ENCODE results near the gene SUPV3L1. TPM values are rescaled to one million over a fixed set of nuclear protein-coding genes. Genes with fewer than 3 reads are reported as not detected.

The SUPV3L1 gene
- total and polyA plus RNA-seq, 9 of the 15 experiments (the other 6 are each of a cell fraction or from before 2014, with no cell fraction given), result 45.2 to 156 (median 92.6) TPM

DNA sequence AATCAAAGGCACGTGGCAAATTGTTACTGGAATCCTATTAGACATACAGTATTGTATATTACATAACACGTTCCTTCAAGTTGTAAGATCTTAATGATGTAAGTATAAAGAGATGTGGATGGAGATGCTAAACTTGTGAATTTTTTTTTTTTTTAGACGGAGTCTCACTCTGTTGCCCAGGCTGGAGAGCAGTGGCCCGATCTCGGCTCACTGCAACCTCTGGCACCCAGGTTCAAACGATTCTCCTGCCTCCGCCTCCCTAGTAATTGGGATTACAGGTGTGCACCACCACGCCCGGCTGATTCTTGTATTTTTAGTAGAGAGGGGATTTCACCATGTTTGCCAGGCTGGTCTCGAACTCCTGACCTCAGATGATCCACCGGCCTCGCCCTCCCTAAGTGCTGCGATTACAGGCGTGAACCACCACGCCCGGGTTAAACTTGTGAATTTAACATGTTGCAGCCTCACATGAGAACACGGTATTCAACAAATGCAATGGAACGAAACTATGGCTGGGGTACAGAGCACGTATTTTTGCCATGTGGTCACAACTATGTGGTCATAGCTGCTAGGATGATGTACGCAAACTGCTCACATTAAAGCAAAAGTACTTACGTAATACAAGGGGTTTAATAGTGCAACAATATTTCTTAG lies 818 bp upstream of the SUPV3L1 start (continued):
- TF ChIP-seq, protein P1, sequence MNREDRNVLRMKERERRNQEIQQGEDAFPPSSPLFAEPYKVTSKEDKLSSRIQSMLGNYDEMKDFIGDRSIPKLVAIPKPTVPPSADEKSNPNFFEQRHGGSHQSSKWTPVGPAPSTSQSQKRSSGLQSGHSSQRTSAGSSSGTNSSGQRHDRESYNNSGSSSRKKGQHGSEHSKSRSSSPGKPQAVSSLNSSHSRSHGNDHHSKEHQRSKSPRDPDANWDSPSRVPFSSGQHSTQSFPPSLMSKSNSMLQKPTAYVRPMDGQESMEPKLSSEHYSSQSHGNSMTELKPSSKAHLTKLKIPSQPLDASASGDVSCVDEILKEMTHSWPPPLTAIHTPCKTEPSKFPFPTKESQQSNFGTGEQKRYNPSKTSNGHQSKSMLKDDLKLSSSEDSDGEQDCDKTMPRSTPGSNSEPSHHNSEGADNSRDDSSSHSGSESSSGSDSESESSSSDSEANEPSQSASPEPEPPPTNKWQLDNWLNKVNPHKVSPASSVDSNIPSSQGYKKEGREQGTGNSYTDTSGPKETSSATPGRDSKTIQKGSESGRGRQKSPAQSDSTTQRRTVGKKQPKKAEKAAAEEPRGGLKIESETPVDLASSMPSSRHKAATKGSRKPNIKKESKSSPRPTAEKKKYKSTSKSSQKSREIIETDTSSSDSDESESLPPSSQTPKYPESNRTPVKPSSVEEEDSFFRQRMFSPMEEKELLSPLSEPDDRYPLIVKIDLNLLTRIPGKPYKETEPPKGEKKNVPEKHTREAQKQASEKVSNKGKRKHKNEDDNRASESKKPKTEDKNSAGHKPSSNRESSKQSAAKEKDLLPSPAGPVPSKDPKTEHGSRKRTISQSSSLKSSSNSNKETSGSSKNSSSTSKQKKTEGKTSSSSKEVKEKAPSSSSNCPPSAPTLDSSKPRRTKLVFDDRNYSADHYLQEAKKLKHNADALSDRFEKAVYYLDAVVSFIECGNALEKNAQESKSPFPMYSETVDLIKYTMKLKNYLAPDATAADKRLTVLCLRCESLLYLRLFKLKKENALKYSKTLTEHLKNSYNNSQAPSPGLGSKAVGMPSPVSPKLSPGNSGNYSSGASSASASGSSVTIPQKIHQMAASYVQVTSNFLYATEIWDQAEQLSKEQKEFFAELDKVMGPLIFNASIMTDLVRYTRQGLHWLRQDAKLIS (CRISPR knock-in tag; IDR thresholded peaks at IDR 0.05), result peak; percentile 54; the same call in 1 of the 2 replicates
- TF ChIP-seq MAFF (IDR thresholded peaks at IDR 0.05; ENCODE audit: low read length) (no peak), CREM (IDR thresholded peaks at IDR 0.05; ENCODE audit: low read depth) (peak; percentile 88), LCOR (CRISPR knock-in tag; IDR thresholded peaks at IDR 0.05) (no peak), ZNF3 (CRISPR knock-in tag; IDR thresholded peaks at IDR 0.05) (no peak), SETDB1 (IDR thresholded peaks at IDR 0.05; ENCODE audit: low read length) (no peak), RUNX1 (IDR thresholded peaks at IDR 0.05; ENCODE audit: low read depth) (no peak), ZNF444 (CRISPR knock-in tag; IDR thresholded peaks at IDR 0.05) (no peak), MAFK (IDR thresholded peaks at IDR 0.05; ENCODE audit: low read length) (no peak), KLF10 (CRISPR knock-in tag; IDR thresholded peaks at IDR 0.05) (no peak), ZFP30 (CRISPR knock-in tag; IDR thresholded peaks at IDR 0.05; ENCODE audit: borderline replicate concordance) (no peak)
- TF ChIP-seq, protein P2, sequence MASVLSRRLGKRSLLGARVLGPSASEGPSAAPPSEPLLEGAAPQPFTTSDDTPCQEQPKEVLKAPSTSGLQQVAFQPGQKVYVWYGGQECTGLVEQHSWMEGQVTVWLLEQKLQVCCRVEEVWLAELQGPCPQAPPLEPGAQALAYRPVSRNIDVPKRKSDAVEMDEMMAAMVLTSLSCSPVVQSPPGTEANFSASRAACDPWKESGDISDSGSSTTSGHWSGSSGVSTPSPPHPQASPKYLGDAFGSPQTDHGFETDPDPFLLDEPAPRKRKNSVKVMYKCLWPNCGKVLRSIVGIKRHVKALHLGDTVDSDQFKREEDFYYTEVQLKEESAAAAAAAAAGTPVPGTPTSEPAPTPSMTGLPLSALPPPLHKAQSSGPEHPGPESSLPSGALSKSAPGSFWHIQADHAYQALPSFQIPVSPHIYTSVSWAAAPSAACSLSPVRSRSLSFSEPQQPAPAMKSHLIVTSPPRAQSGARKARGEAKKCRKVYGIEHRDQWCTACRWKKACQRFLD (CRISPR knock-in tag; IDR thresholded peaks at IDR 0.05), result no peak
- TF ChIP-seq, protein P3, sequence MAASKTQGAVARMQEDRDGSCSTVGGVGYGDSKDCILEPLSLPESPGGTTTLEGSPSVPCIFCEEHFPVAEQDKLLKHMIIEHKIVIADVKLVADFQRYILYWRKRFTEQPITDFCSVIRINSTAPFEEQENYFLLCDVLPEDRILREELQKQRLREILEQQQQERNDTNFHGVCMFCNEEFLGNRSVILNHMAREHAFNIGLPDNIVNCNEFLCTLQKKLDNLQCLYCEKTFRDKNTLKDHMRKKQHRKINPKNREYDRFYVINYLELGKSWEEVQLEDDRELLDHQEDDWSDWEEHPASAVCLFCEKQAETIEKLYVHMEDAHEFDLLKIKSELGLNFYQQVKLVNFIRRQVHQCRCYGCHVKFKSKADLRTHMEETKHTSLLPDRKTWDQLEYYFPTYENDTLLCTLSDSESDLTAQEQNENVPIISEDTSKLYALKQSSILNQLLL (CRISPR knock-in tag; IDR thresholded peaks at IDR 0.05; ENCODE audit: borderline replicate concordance), result no peak
- TF ChIP-seq, protein P4, sequence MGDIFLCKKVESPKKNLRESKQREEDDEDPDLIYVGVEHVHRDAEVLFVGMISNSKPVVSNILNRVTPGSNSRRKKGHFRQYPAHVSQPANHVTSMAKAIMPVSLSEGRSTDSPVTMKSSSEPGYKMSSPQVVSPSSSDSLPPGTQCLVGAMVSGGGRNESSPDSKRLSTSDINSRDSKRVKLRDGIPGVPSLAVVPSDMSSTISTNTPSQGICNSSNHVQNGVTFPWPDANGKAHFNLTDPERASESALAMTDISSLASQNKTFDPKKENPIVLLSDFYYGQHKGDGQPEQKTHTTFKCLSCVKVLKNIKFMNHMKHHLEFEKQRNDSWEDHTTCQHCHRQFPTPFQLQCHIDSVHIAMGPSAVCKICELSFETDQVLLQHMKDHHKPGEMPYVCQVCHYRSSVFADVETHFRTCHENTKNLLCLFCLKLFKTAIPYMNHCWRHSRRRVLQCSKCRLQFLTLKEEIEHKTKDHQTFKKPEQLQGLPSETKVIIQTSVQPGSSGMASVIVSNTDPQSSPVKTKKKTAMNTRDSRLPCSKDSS (IDR thresholded peaks at IDR 0.05; ENCODE audit: low read depth, partially characterized antibody), result peak; percentile 21
- TF ChIP-seq, protein P5, sequence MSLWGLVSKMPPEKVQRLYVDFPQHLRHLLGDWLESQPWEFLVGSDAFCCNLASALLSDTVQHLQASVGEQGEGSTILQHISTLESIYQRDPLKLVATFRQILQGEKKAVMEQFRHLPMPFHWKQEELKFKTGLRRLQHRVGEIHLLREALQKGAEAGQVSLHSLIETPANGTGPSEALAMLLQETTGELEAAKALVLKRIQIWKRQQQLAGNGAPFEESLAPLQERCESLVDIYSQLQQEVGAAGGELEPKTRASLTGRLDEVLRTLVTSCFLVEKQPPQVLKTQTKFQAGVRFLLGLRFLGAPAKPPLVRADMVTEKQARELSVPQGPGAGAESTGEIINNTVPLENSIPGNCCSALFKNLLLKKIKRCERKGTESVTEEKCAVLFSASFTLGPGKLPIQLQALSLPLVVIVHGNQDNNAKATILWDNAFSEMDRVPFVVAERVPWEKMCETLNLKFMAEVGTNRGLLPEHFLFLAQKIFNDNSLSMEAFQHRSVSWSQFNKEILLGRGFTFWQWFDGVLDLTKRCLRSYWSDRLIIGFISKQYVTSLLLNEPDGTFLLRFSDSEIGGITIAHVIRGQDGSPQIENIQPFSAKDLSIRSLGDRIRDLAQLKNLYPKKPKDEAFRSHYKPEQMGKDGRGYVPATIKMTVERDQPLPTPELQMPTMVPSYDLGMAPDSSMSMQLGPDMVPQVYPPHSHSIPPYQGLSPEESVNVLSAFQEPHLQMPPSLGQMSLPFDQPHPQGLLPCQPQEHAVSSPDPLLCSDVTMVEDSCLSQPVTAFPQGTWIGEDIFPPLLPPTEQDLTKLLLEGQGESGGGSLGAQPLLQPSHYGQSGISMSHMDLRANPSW (CRISPR knock-in tag; IDR thresholded peaks at IDR 0.05), result no peak
- TF ChIP-seq, protein P6, sequence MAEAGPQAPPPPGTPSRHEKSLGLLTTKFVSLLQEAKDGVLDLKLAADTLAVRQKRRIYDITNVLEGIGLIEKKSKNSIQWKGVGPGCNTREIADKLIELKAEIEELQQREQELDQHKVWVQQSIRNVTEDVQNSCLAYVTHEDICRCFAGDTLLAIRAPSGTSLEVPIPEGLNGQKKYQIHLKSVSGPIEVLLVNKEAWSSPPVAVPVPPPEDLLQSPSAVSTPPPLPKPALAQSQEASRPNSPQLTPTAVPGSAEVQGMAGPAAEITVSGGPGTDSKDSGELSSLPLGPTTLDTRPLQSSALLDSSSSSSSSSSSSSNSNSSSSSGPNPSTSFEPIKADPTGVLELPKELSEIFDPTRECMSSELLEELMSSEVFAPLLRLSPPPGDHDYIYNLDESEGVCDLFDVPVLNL (CRISPR knock-in tag; IDR thresholded peaks at IDR 0.05; ENCODE audit: low read depth), result 0 out of 2 replicates have a peak, but pooled peaks have one; percentile 10

Data from K562 (cell line).